Measurements from ENCODE around the gene POU6F2. TPM values are rescaled to one million over a fixed set of nuclear protein-coding genes. Genes with fewer than 3 reads are reported as not detected.
A peak's percentile ranks its signal among the peaks of the same experiment; 100 is the strongest.

The POU6F2 gene
- total RNA-seq, 1 donor from 2014 or later: 0.24 TPM

- no peak for ATAC-seq
- DNase-seq (ENCODE audit: missing footprints): no peak
- intact Hi-C loops (cut with DNase I): no loop called here
These were observed 67.5 kb downstream of the POU6F2 start for GRCh38 chr7:39045231-39045630.

GRCh38 chr7:39051279-39051678, 73.6 kb downstream of the POU6F2 start:
- DNase-seq (ENCODE audit: missing footprints): no peak
- no peak for ATAC-seq
- intact Hi-C loops (cut with DNase I): no loop called here

- DNase-seq (ENCODE audit: missing footprints): no peak
- ATAC-seq: no peak
- intact Hi-C loops (cut with DNase I): no loop called here
These were observed 74.0 kb downstream of the POU6F2 start for GRCh38 chr7:39051707-39052106.

- DNase-seq (ENCODE audit: missing footprints) (no peak), ATAC-seq (no peak)
- intact Hi-C loops (cut with DNase I): no loop called here
These were observed 77.0 kb downstream of the POU6F2 start for GRCh38 chr7:39054731-39055130.

- no peak for ATAC-seq
- intact Hi-C loops (cut with DNase I): no loop called here
- DNase-seq (ENCODE audit: missing footprints): no peak
These were observed 78.4 kb downstream of the POU6F2 start for GRCh38 chr7:39056153-39056552.

- intact Hi-C loops (cut with DNase I): no loop called here
- no peak for DNase-seq (ENCODE audit: missing footprints)
- ATAC-seq: no peak
These were observed 85.1 kb downstream of the POU6F2 start for GRCh38 chr7:39062811-39063210.

GRCh38 chr7:39069031-39069430, 91.3 kb downstream of the POU6F2 start:
- intact Hi-C loops (cut with DNase I): no loop called here
- ATAC-seq: no peak

GRCh38 chr7:39069896-39070881, 92.5 kb downstream of the POU6F2 start:
- ATAC-seq (no peak), DNase-seq (ENCODE audit: missing footprints) (no peak)
- intact Hi-C loops (cut with DNase I): no loop called here

More at GRCh38 chr7:39069031-39069430, 91.3 kb downstream of the POU6F2 start:
- DNase-seq (ENCODE audit: missing footprints): no peak

- intact Hi-C loops (cut with DNase I): no loop called here
- no peak for DNase-seq (ENCODE audit: missing footprints)
These were observed 93.4 kb downstream of the POU6F2 start for GRCh38 chr7:39071116-39071515.

GRCh38 chr7:39073432-39073831, 95.7 kb downstream of the POU6F2 start:
- intact Hi-C loops (cut with DNase I): no loop called here
- ATAC-seq: no peak

More at GRCh38 chr7:39071116-39071515, 93.4 kb downstream of the POU6F2 start:
- ATAC-seq: no peak

GRCh38 chr7:39075210-39075609, 97.5 kb downstream of the POU6F2 start:
- intact Hi-C loops (cut with DNase I): no loop called here
- no peak for ATAC-seq
- no peak for DNase-seq (ENCODE audit: missing footprints)

More at GRCh38 chr7:39073432-39073831, 95.7 kb downstream of the POU6F2 start:
- DNase-seq (ENCODE audit: missing footprints): no peak

GRCh38 chr7:39083781-39084180, 106.1 kb downstream of the POU6F2 start:
- ATAC-seq: no peak
- intact Hi-C loops (cut with DNase I): no loop called here
- no peak for DNase-seq (ENCODE audit: missing footprints)

- intact Hi-C loops (cut with DNase I): no loop called here
- ATAC-seq (no peak), DNase-seq (ENCODE audit: missing footprints) (no peak)
These were observed 106.6 kb downstream of the POU6F2 start for GRCh38 chr7:39084349-39084748.

- intact Hi-C loops (cut with DNase I): no loop called here
- DNase-seq (ENCODE audit: missing footprints): no peak
- ATAC-seq: no peak
These were observed 107.5 kb downstream of the POU6F2 start for GRCh38 chr7:39085189-39085588.

- ATAC-seq (peak; percentile 63), DNase-seq (ENCODE audit: missing footprints) (no peak)
- intact Hi-C loops (cut with DNase I): no loop called here
These were observed 107.9 kb downstream of the POU6F2 start for GRCh38 chr7:39085590-39086049.

- intact Hi-C loops (cut with DNase I): no loop called here
- ATAC-seq (no peak), DNase-seq (ENCODE audit: missing footprints) (no peak)
These were observed 109.1 kb downstream of the POU6F2 start for GRCh38 chr7:39086638-39087360.

GRCh38 chr7:39088730-39089593, 111.3 kb downstream of the POU6F2 start:
- ATAC-seq: no peak
- intact Hi-C loops (cut with DNase I): no loop called here
- no peak for DNase-seq (ENCODE audit: missing footprints)

GRCh38 chr7:39091145-39091544, 113.4 kb downstream of the POU6F2 start:
- intact Hi-C loops (cut with DNase I): no loop called here
- DNase-seq (ENCODE audit: missing footprints) (no peak), ATAC-seq (no peak)

- intact Hi-C loops (cut with DNase I): no loop called here
- ATAC-seq (no peak), DNase-seq (ENCODE audit: missing footprints) (no peak)
These were observed 114.1 kb downstream of the POU6F2 start for GRCh38 chr7:39091774-39092173.

Measured in Right ventricle myocardium inferior (tissue), 1 donor.